Subcutaneous adipose tissue (tissue), 4 donors: ENCODE data around the gene CPTP. TPM values are rescaled to one million over a fixed set of nuclear protein-coding genes. Genes with fewer than 3 reads are reported as not detected.

Source experiments
- total RNA-seq, 4 donors: library from RNA; depleted of rRNA; stranded (reverse); fragments of >200 nt; gene quantifications; one replicate each; pipeline ENCODE4 v1.1.0, GENCODE V29; 2016
- TF ChIP-seq, protein P1 (sequence below): fragments of 450-650 bp; IDR thresholded peaks from one replicate; pipeline ENCODE4 v1.5.1; 2016; ENCODE audit warnings: low read depth, mild to moderate bottlenecking, control low read depth, antibody characterized with exemption, moderate library complexity

CPTP gene
- total RNA-seq, 4 donors from 2014 or later: 4.9 to 33.0 (median 9.4) TPM

DNA sequence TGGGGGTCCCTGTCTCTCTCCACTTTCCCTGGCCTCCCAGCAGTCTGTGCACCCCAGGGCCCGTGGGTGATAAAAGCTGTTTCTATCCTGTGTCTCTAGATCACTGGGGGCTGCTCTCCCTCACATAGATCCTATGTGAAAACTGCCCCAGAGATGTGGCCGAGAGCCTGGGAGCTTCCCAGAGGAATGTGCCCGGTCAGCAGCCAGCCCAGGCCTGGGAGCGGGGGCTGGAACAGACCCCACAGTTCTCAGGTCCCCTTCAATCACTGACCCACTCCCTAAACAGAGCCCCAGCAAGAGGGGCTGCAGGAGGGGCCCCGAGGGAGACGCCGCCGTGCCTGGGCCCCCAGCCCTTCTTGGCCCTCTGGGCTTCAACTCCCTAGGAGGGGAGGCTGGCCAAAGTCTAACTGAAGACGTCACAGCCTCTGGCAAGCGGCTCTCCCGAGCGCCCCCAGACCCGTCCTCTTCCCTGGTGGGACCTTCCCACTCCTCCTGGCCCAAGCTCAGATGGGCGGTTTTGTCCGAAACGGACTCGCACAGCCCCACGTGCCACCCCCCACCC lies 33.4 kb downstream of the CPTP start:
- TF ChIP-seq, protein P1, sequence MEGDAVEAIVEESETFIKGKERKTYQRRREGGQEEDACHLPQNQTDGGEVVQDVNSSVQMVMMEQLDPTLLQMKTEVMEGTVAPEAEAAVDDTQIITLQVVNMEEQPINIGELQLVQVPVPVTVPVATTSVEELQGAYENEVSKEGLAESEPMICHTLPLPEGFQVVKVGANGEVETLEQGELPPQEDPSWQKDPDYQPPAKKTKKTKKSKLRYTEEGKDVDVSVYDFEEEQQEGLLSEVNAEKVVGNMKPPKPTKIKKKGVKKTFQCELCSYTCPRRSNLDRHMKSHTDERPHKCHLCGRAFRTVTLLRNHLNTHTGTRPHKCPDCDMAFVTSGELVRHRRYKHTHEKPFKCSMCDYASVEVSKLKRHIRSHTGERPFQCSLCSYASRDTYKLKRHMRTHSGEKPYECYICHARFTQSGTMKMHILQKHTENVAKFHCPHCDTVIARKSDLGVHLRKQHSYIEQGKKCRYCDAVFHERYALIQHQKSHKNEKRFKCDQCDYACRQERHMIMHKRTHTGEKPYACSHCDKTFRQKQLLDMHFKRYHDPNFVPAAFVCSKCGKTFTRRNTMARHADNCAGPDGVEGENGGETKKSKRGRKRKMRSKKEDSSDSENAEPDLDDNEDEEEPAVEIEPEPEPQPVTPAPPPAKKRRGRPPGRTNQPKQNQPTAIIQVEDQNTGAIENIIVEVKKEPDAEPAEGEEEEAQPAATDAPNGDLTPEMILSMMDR: no peak

DNA sequence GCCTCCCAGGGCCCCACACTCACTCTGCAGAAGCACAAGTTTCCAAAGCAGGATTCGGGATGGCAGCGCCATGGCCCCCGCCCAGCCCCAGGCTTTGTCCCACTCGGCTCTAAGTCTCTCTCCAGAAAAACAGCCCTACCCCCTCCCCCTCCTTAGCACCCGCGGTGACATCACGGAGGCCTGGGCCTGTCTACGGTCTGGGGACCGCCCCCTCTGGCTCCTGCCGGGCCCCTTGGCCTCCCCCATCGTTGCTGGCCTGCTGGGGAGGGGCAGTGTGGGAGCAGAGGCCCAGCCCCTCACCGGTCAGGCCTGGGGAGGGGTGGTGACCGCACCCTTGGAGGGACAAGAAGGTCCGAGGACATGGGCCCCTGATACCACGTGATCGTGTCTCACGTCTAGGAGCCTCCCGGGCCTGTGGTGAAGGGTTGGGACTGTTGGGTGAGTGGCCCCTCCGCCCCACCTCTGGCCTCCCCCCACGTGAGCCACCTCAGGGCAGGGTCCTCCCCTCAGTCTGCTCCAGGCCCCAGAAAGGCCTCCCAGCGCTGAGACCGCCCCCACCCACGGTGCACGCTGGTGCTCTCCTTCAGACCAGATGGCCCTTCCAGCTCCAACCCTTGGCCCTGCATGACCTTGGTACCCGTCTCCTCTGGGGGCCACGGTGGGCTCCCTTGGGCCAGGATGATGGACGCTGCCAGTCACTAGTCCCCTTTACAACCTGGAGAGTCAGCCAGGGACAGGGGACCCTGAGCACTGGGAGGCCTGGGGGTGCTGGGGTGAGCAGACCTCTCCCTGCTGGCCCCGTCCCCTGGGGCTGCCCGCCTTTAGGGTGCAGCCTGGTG lies 34.0 kb downstream of the CPTP start, which contains the start of gene MXRA8:
TSS of gene MXRA8 (minus strand) at position 123 of the 839 bp plus-strand sequence. CDS start at position 72, 51 bp downstream.
- TF ChIP-seq, protein P1: no peak

DNA sequence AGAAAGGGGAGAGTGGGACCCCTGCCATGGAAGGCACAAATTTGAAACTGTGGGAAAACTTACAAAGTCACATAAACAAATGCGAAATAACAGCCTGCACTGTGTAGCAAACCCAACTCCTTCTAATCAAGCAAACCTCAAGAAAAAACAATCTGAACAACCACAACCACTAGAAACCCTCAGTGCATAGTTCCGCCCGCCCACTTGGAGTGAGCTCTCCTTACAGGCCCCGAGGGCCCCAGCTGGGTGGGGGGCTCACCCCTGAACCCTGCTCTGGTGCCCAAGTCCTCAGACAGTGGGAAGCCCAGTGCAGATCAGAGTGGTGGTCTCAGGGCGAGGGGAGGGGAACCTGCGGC lies 34.7 kb downstream of the CPTP start:
- TF ChIP-seq, protein P1: no peak

DNA sequence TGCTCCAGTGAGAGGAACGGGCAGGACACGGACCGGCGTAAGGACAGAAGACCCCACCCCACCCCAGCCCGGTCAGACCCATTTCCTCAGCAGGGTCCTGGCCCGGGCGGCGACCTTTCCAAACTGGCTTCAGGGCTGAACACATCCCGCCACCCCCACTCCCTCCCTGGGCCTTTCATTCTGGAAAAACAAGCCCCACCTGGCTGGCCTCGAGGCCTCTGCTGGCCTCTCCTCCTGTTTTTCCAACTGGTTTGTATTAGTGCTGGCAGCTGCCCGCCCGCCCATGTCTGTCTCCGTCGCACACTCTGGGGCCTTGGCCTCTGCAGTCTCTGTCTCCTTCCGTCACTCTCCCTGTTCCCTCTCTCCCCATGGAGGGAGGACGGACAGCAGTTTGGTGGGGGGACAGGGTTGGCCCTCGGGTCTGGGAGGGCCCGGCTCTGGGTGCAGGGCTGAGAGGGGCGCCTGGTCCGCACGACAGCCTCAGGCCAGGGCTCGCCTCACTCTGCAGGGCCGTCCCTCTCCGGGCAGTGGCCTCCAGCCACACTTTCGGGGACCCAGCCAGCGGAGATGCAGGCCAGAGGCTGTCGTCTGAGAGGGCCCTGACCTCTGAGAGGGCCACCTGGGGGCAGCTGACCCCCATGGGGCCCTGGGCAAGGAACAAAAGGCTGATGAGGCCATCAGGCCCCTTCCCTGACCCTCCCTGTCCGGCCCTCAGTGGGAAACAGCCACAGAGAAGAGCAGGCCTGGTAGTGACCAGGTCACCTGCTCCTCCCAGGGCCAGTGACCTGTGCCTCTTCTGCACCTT lies 35.3 kb downstream of the CPTP start:
- TF ChIP-seq, protein P1: no peak

DNA sequence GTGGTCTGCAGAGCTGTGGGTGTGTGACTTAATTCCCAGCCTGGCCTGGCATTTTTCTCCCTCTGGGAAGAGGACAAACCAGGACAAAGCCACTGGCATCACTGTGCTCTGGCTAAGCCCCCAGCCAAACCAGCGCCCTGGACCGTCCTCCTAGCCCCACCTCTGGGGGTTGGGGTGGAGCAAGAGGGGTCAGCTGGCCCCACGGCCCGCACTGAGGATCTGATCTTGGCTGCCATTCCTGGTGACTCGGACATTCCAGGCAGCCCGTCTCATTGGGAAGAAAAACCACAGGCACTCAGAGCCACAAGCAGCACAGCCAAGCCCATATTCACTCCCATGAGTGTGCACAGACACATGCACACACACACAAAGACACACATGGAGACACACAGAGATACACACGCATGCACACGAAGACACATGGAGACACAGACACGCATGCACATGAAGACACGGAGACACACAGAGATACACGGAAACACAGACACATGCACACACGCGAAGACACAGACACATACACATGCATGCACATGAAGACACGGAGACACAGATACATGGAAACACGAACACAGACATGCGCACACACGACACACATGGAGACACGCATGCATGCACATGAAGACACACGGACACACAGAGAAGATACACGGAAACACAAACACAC lies 36.0 kb downstream of the CPTP start:
- TF ChIP-seq, protein P1: no peak

DNA sequence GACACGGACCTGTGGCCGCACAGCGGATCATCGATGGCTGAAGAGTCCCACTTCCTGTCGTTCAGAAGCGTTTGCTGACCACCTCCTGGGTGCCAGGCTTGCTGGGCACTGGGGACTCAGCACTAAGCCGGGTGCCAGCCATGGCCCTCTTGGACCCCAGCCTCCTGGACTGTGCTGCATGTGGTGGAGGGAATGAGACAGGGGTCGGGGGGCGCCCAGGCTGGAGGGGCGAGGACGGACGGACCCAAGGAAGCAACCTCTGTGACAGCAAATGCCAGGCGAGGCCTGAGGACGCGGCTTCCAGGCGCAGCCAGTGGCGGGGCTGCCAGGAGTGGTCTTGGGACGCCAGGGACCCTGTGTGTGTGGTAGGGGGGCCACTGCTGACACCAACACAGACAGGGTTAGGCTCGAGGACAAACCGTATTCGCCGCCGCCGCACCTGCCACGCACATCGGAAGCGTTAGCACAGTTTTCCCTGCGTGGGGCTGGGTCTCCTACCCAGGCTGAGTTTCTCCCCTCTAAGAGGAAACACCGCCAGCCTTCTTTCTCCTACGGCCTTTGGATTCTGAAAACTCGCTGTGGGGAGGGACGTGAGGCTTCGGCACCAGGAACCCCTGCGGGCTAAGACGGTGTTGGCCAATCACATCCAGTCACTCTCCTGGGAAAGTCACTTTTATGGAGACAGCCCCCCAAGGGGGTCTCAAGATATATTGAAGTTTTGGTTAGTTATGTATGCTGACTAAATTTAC lies 36.8 kb downstream of the CPTP start:
- TF ChIP-seq, protein P1: no peak
